Pericardium fibroblast (primary cell): ENCODE measurements around the gene SMIM43. TPM values are rescaled to one million over a fixed set of nuclear protein-coding genes. Genes with fewer than 3 reads are reported as not detected.

Source experiments
- total RNA-seq: library from RNA; depleted of rRNA; stranded (reverse); fragments of >200 nt; gene quantifications from 2 replicates; pipeline ENCODE4 v1.2.3, GENCODE V29; 2015

Gene SMIM43
- total RNA-seq, result 0.58 and 1.0 TPM in 2 replicates

DNA sequence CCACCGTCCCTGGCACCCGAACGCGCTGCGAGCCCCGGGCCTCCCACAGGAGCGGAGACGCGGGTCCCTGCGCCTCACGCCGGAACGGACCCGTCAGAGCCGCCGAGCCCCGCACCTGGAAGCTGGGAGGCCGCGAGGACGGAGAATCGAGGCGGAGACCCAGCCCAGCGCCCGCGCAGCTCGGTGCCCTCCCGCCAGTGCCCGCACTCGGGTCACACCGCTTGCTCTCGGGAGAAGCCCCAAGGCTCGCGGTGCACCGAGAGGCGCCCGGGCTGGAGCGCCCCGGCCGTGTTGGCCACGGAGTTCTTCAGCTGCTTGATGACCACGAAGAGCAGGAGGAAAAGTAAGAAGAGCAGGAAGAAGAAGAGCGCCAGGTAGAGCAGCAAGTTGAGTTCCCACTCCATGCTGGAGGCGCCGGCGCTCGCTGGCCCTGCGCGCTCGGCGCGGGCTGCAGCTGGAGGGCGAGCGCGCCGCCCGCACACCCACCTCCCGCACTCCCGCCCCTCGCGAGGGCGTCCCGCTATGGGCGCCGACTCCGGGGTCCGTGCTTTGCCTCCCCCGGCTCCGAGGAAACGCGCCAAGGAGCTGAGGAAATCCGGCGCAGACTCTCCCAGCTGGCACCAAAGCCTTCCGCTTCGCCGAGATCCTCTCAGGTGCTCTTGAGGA, at the start of gene SMIM43:
Gene SMIM43, minus strand, starts transcription at position 463 of the 666 bp plus-strand sequence. Its CDS starts 59 bp downstream, at position 404.

DNA sequence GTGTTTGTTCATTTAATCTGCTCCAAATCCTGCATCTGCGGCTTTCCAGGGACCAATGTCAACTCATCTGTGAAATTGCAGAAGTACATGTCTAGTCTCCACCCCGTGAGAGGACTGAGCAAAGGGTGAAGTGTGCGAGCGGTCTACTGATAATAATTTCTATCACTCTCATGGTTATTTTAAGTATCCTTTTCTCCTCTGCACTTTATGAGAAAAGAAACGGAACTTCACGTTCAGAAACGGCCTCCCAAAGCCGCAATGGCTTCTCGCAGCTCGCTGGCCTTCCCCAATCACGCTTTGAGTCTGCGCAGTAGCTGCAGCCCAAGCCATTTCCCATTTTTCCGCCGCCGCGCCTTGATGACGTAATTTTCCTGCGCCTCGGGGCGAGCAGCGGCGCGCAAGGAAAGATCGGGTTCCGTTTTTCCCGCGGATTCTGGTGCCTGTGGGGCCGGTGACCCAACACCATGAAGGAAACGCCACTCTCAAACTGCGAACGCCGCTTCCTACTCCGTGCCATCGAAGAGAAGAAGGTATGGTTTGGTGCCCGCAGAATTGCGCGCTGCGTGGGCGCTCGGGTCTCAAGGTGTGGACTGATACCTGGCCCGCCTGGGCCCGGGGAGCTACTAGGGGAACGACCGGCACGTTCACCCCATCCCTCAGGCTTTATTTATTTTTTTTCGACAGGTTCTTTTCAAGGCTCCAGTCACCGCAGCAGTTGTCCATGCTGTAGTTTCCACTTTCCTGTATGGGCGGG, 36.2 kb upstream of the SMIM43 start, which contains the start of gene EXOSC9:
Gene EXOSC9, plus strand, starts transcription at position 363 of the 754 bp plus-strand sequence. Its CDS starts 102 bp downstream, at position 465.

Other genes with a start within 250 kb of the SMIM43 start
- 431 and 808 TPM in 2 replicates for gene ANXA5, start 68.2 kb downstream of the SMIM43 start, total RNA-seq
- 11.2 and 17.2 TPM in 2 replicates for gene EXOSC9, start 36.2 kb upstream of the SMIM43 start, total RNA-seq
- gene CCNA2, start 58.7 kb upstream of the SMIM43 start, total RNA-seq, result 3.5 and 6.0 TPM in 2 replicates
- 8.3 and 15.5 TPM in 2 replicates for gene BBS7, start 105.3 kb upstream of the SMIM43 start, total RNA-seq
- gene TRPC3, start 186.9 kb upstream of the SMIM43 start, total RNA-seq, result 0.09 TPM in 1 of 2 replicates, not detected in the other